ENCODE data around the gene TBCEL.

- no peak for TF ChIP-seq CTCF (IDR thresholded peaks at IDR 0.05; ENCODE audit: low read depth, low read length, poor library complexity, severe bottlenecking)
- no peak for TF ChIP-seq EZH2phosphoT487 (IDR thresholded peaks at IDR 0.05; ENCODE audit: borderline replicate concordance, low read length)
Observed at GRCh38 chr11:121048464-121049233, 24.7 kb downstream of the TBCEL start.

All from DOHH2 (cell line).